Upper lobe of left lung (tissue), 6 donors: ENCODE measurements around the gene TAS2R16. TPM values are rescaled to one million over a fixed set of nuclear protein-coding genes. Genes with fewer than 3 reads are reported as not detected.

Source experiments
- ATAC-seq, 2 donors: fragments of 200-7000 bp; cut with Tn5 transposase; one replicate each; pipeline ENCODE4 v1.9.1; 2022; ENCODE audit warnings: mild to moderate bottlenecking in 2 of 2, moderate library complexity in 2 of 2; ENCODE audit not compliant: low FRiP score in 2 of 2
- DNase-seq, 2 donors: peaks; one replicate each; pipeline ENCODE4 v3.0.0-alpha.2; 2019 to 2020
- H3K27ac ChIP-seq, 4 donors: fragments of 200-600 bp; sonication (generic); one replicate each; pipeline ENCODE4 v1.5.1; 2016 to 2019
- H3K27me3 ChIP-seq, 4 donors: fragments of 200-600 bp; sonication (generic); one replicate each; pipeline ENCODE4 v1.5.1; 2017 to 2019
- H3K36me3 ChIP-seq, 4 donors: fragments of 200-600 bp; sonication (generic); one replicate each; pipeline ENCODE4 v1.5.1; 2016 to 2019
- H3K4me1 ChIP-seq, 4 donors: fragments of 200-600 bp; sonication (generic); one replicate each; pipeline ENCODE4 v1.5.1; 2018 to 2019
- H3K4me3 ChIP-seq, 4 donors: fragments of 200-600 bp; sonication (generic); one replicate each; pipeline ENCODE4 v1.5.1; 2017 to 2019; ENCODE audit warnings: mild to moderate bottlenecking in 2 of 4, moderate library complexity in 1 of 4
- H3K9me3 ChIP-seq, 4 donors: fragments of 200-600 bp; sonication (generic); one replicate each; pipeline ENCODE4 v1.5.1; 2018 to 2019
- EP300 ChIP-seq, 4 donors: sonication (generic); formaldehyde crosslinking; IDR thresholded peaks; one replicate each; pipeline ENCODE4 v1.5.1; 2017; ENCODE audit warnings: antibody characterized with exemption in 4 of 4, control low read depth in 2 of 4
- POLR2A ChIP-seq, 4 donors: fragments of 450-650 bp; IDR thresholded peaks; one replicate each; pipeline ENCODE4 v1.5.1; 2016 to 2017; ENCODE audit warnings: antibody characterized with exemption in 4 of 4, mild to moderate bottlenecking in 2 of 4
- POLR2AphosphoS5 ChIP-seq, 2 donors: sonication (generic); formaldehyde crosslinking; IDR thresholded peaks; one replicate each; pipeline ENCODE4 v1.5.1; 2017; ENCODE audit warnings: antibody characterized with exemption in 2 of 2
- WGBS, 2 donors: methylation state at CpG; one replicate each; pipeline ENCODE4 v1.1.5; 2017 to 2018; 5-methylcytosine and 5-hydroxymethylcytosine counted together
- total RNA-seq, 6 donors: library from RNA; depleted of rRNA in 4 of 6; stranded (reverse); fragments of >200 nt in 4 of 6; gene quantifications; one replicate each; pipeline versions ENCODE4 v1.1.0 to v1.2.1, GENCODE V29; 2016 to 2021
- TF ChIP-seq, protein P1 (sequence below), 6 experiments: fragments of 450-650 bp in 4 of 6; fragments of 200-600 bp in 2 of 6; sonication (generic) in 2 of 6; IDR thresholded peaks; one replicate each; pipeline ENCODE4 v1.5.1; 2016 to 2019; ENCODE audit warnings: antibody characterized with exemption in 6 of 6
- donor health status: DM: no; HTN: no; CAD: no; lungs with moderate emphysema.
- donor health status: DM: no; HTN: yes; CAD: no; lungs with severe emphysema.

Gene TAS2R16
- total RNA-seq, 6 donors from 2014 or later, result not detected

DNA sequence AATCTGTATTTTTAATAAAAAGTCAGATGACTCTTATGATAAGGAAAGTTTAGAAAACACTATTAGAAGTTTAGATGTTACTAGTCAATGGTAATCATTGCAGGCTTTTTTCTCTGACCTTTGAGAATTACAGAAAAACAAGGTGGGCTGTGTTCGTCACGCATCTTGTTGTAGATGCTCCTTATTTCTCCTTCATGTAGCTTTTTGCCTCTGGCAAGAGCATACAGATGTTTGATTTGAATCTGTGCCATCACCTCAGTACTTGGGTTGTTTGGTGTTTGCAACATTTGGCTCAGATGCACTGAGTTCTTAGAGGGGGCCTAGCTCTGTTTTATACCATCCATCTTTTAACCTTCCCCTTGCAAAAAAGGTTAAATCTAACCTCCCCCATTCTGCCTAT is 11.5 kb downstream of the TAS2R16 start:
- Histone ChIP-seq H3K36me3 (no peaks in the 10 kb centered on the region), H3K9me3 (no peaks in the 10 kb centered on the region), H3K4me3 (no peak overlapping the region), H3K4me1 (no peaks in the 10 kb centered on the region), H3K27me3 (no peaks in the 10 kb centered on the region), H3K27ac (no peak overlapping the region)
- no peak for ATAC-seq
- no peak for TF ChIP-seq POLR2A (IDR thresholded peaks at IDR 0.05)
- TF ChIP-seq, protein P1, sequence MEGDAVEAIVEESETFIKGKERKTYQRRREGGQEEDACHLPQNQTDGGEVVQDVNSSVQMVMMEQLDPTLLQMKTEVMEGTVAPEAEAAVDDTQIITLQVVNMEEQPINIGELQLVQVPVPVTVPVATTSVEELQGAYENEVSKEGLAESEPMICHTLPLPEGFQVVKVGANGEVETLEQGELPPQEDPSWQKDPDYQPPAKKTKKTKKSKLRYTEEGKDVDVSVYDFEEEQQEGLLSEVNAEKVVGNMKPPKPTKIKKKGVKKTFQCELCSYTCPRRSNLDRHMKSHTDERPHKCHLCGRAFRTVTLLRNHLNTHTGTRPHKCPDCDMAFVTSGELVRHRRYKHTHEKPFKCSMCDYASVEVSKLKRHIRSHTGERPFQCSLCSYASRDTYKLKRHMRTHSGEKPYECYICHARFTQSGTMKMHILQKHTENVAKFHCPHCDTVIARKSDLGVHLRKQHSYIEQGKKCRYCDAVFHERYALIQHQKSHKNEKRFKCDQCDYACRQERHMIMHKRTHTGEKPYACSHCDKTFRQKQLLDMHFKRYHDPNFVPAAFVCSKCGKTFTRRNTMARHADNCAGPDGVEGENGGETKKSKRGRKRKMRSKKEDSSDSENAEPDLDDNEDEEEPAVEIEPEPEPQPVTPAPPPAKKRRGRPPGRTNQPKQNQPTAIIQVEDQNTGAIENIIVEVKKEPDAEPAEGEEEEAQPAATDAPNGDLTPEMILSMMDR (IDR thresholded peaks at IDR 0.05), result no peak
- no peak for TF ChIP-seq EP300 (IDR thresholded peaks at IDR 0.05)
- TF ChIP-seq POLR2AphosphoS5 (IDR thresholded peaks at IDR 0.05), result no peak
- DNase-seq, result no peak
- WGBS, 2 donors, result 66 to 88% methylated on average over 2 of the region's 2 CpGs

DNA sequence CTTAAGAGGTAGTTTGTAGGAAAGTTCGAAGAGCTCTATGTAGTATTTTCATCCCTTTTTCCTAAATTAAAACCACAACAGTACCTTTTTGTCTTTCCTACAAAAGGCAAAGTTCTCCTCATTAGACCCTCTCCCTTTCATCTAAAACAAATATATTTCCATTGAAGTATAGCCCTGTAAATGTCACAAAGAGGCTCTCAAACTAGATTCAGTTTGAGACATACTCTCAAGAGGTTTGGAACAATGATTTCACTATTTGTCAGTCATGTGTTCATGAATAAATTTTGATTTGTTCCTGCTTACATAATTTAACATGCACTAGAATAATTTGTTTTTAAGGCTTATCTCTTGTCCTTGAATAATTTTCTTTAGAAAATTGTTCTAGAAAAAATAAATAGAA is 12.2 kb downstream of the TAS2R16 start:
- ATAC-seq (no peak), DNase-seq (no peak)
- no peaks in the 10 kb centered on the region for H3K36me3 ChIP-seq
- H3K4me3 ChIP-seq, result no peak overlapping the region
- no peaks in the 10 kb centered on the region for H3K4me1 ChIP-seq
- no peak for TF ChIP-seq POLR2AphosphoS5 (IDR thresholded peaks at IDR 0.05)
- TF ChIP-seq, protein P1 (IDR thresholded peaks at IDR 0.05), result no peak
- no peak for TF ChIP-seq EP300 (IDR thresholded peaks at IDR 0.05)
- no peak for TF ChIP-seq POLR2A (IDR thresholded peaks at IDR 0.05)
- WGBS, 2 donors, result 50 to 71% methylated on average over 1 of the region's 1 CpG
- no peaks in the 10 kb centered on the region for H3K9me3 ChIP-seq
- H3K27ac ChIP-seq, result no peak overlapping the region
- H3K27me3 ChIP-seq, result no peaks in the 10 kb centered on the region

DNA sequence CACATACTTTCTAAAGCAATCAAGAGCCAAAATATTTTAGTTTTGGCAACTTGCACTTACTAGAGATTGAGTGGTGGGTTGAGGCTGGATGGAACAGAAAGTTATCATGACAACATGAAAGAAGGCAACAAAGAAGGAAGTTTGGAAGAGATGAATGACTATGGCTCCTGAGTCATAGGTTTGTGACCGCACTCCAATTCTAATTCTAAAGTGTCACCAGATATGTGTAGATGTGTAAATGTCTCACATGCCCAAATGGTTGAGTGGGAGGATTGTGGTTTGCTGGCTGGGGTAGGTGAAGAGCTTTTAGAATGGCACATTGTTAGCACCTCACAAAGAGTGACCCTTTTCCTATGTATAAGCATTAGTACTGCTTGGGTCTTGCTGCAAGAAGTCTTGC is 20.2 kb downstream of the TAS2R16 start:
- 85 to 96% methylated on average over 1 of the region's 1 CpG for WGBS, 2 donors
- no peaks in the 10 kb centered on the region for H3K36me3 ChIP-seq
- no peak for ATAC-seq
- no peaks in the 10 kb centered on the region for H3K4me1 ChIP-seq
- no peaks in the 10 kb centered on the region for H3K27me3 ChIP-seq
- TF ChIP-seq EP300 (IDR thresholded peaks at IDR 0.05), result no peak
- no peak for TF ChIP-seq POLR2AphosphoS5 (IDR thresholded peaks at IDR 0.05)
- TF ChIP-seq, protein P1 (IDR thresholded peaks at IDR 0.05), result no peak
- TF ChIP-seq POLR2A (IDR thresholded peaks at IDR 0.05), result no peak
- H3K9me3 ChIP-seq, result no peaks in the 10 kb centered on the region
- no peak for DNase-seq
- no peak overlapping the region for H3K4me3 ChIP-seq
- no peak overlapping the region for H3K27ac ChIP-seq

DNA sequence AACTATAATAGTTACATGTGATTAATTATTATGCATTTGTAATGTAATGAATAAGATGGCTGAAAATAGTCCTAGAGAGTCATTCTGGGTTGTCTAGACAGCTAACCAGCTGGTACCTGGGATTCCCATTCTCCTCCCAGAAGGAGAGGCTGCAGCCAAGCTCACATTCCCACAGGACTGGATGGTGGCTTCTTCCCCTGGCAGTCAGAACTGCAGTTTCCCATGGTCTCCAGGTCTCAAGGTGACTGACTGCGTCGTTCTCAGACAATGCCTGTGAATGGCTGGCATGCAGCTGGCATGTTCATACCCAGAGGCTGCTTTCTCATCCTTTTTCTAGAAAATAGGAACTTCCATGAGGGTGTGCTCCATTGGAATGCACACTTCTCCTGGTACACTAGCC is 21.3 kb downstream of the TAS2R16 start:
- Histone ChIP-seq H3K4me1 (no peaks in the 10 kb centered on the region), H3K4me3 (no peak overlapping the region), H3K27ac (no peak overlapping the region), H3K9me3 (no peaks in the 10 kb centered on the region), H3K36me3 (no peaks in the 10 kb centered on the region), H3K27me3 (no peaks in the 10 kb centered on the region)
- WGBS, 2 donors, result 89 to 100% methylated on average over 2 of the region's 2 CpGs
- DNase-seq, result no peak
- TF ChIP-seq POLR2A (IDR thresholded peaks at IDR 0.05) (no peak), POLR2AphosphoS5 (IDR thresholded peaks at IDR 0.05) (no peak), EP300 (IDR thresholded peaks at IDR 0.05) (no peak)
- TF ChIP-seq, protein P1 (IDR thresholded peaks at IDR 0.05), result no peak
- ATAC-seq, result no peak

DNA sequence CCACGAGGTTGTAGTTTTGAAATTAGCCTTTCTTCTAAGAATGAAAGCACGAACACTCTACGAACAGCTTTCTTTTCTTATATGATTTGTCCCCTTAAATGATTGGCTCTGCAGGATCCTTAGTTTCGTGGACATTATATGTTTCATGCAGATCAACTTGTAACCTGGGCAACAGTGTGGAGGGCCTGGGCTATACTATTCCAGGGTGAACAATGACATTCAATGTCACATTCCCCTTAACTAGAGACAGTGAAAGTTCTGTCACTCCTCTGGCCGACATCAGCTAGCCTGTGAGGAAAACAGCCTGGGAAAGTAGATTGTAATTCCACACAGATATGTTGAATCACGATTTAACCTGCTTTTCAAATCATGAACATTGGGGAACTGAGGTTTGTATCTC is 23.4 kb downstream of the TAS2R16 start:
- Histone ChIP-seq H3K27me3 (no peaks in the 10 kb centered on the region), H3K4me3 (no peak overlapping the region), H3K36me3 (no peaks in the 10 kb centered on the region), H3K4me1 (no peaks in the 10 kb centered on the region), H3K9me3 (no peaks in the 10 kb centered on the region), H3K27ac (no peak overlapping the region)
- ATAC-seq (no peak), DNase-seq (no peak)
- TF ChIP-seq, protein P1 (IDR thresholded peaks at IDR 0.05), result no peak
- TF ChIP-seq POLR2A (IDR thresholded peaks at IDR 0.05), result no peak
- no peak for TF ChIP-seq EP300 (IDR thresholded peaks at IDR 0.05)
- TF ChIP-seq POLR2AphosphoS5 (IDR thresholded peaks at IDR 0.05), result no peak
- 79% methylated on average over 6 of the region's 6 CpGs for WGBS, 2 donors
